HFFc6 (cell line): ENCODE data around the gene C11orf42. TPM values are rescaled to one million over a fixed set of nuclear protein-coding genes. Genes with fewer than 3 reads are reported as not detected.

Source experiments
- DNase-seq: peaks from one replicate; pipeline ENCODE4 v3.0.0-alpha.2; 2018
- H3K27ac Mint-ChIP-seq: 2 replicates; pipeline ENCODE4 v1.8.0; 2020; ENCODE audit warnings: mild to moderate bottlenecking, mixed read lengths
- H3K27me3 Mint-ChIP-seq: 2 replicates; pipeline ENCODE4 v1.8.0; 2021; ENCODE audit warnings: mild to moderate bottlenecking, moderate library complexity, mixed read lengths; ENCODE audit not compliant: insufficient read depth
- H3K36me3 Mint-ChIP-seq: 2 replicates; pipeline ENCODE4 v1.8.0; 2021; ENCODE audit warnings: low read depth, mixed read lengths
- H3K4me1 Mint-ChIP-seq: 2 replicates; pipeline ENCODE4 v1.8.0; 2020; ENCODE audit warnings: low read depth, mixed read lengths
- H3K4me3 Mint-ChIP-seq: 2 replicates; pipeline ENCODE4 v1.8.0; 2020; ENCODE audit warnings: mild to moderate bottlenecking, moderate library complexity, mixed read lengths
- H3K9me3 Mint-ChIP-seq: 2 replicates; pipeline ENCODE4 v1.8.0; 2020; ENCODE audit warnings: mild to moderate bottlenecking, mixed read lengths
- long read RNA-seq: library from polyadenylated mRNA; unstranded; transcript quantifications from one replicate; pipeline ENCODE4 v2.0.0, GENCODE V29; 2019
- total RNA-seq, 6 experiments: library from RNA; stranded (reverse); fragmentation: NEBNext Ultra II Directional; extraction: Animal tissue kit (Norgen Biotek cat#: 25700); gene quantifications; 2 replicates in 1 of 6; 3 replicates in 5 of 6; pipeline ENCODE4 v1.2.3, GENCODE V29; 2021
- TF ChIP-seq, protein P1 (sequence below): fragments of 200-600 bp; sonication (generic); IDR thresholded peaks from 2 replicates; pipeline ENCODE4 v1.5.0; 2021; ENCODE audit warnings: antibody characterized with exemption, mild to moderate bottlenecking

C11orf42 gene
- total RNA-seq, result not detected
- long read RNA-seq, result 0 reads

DNA sequence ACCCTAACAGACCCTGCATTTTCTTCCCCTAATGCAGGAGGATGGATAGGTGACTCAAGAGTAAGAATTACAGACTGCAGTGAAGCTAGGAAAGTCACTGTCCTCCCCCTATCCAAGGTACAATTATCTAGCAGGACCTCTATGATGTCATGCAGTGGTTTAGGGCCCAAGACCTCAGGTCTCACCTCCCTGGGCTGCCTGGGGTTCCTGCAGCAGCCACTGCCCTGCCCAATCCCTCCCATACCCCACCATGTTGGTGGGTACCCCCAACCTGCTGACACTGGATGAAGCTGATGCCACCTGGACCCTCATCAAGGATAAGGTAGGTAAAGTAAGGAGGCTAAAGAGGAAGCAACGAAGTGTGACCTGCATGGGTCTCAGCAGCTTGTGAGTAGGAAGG, at the start of gene C11orf42:
Gene C11orf42 (plus strand): TSS at position 192 of the 400 bp plus-strand sequence. CDS start 59 bp downstream, at position 251.
- H3K36me3 Mint-ChIP-seq, result peaks cover 5% of the 10 kb centered on the region; the same call in 1 of the 2 replicates
- TF ChIP-seq, protein P1, sequence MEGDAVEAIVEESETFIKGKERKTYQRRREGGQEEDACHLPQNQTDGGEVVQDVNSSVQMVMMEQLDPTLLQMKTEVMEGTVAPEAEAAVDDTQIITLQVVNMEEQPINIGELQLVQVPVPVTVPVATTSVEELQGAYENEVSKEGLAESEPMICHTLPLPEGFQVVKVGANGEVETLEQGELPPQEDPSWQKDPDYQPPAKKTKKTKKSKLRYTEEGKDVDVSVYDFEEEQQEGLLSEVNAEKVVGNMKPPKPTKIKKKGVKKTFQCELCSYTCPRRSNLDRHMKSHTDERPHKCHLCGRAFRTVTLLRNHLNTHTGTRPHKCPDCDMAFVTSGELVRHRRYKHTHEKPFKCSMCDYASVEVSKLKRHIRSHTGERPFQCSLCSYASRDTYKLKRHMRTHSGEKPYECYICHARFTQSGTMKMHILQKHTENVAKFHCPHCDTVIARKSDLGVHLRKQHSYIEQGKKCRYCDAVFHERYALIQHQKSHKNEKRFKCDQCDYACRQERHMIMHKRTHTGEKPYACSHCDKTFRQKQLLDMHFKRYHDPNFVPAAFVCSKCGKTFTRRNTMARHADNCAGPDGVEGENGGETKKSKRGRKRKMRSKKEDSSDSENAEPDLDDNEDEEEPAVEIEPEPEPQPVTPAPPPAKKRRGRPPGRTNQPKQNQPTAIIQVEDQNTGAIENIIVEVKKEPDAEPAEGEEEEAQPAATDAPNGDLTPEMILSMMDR, result no peak
- H3K27me3 Mint-ChIP-seq, result no peaks in the 10 kb centered on the region; the same call in none of the 2 replicates
- no peaks in the 10 kb centered on the region for H3K9me3 Mint-ChIP-seq
- H3K4me3 Mint-ChIP-seq, result no peak within 1 kb of the TSS
- H3K4me1 Mint-ChIP-seq, result peaks cover 29% of the 10 kb centered on the region
- no peak for DNase-seq
- H3K27ac Mint-ChIP-seq, result no peak within 1 kb of the TSS

DNA sequence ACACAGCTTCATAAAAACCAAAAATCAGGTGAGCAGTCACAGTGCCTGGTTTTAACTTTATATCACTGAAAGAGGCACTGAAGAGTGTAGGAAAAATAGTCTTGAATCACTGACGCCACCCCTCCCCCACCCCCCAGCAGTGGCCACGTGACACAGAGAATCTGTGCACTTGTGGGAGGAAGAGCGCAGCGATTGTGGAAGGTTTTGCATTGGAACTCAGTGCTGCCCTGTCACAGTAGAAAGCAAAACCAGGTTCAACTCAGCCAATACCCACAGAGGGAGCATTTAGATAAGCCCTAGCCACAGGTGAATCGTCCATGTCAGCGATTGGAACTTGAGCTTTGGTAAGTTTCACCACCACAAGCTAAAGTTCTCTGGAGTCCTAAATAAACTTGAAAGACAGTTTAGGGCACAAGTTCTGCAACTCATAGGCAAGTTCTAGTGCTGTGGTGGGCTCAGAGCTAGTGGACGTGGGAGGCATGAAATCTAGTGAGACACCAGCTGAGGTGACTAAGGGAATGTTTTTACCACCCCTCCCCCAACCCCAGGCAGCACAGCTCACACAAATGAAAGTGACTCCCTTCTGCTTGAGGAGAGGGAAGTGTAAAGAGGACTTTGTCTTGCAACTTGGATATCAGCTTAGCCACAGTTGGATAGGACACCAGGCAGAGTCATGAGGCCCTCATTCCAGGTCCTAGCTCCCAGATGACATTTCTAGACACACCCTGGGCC, 48.6 kb upstream of the C11orf42 start:
- Mint-ChIP-seq H3K36me3 (no peaks in the 10 kb centered on the region), H3K27ac (no peak overlapping the region), H3K4me3 (no peak overlapping the region), H3K9me3 (peaks cover 8% of the 10 kb centered on the region; the same call in 1 of the 2 replicates), H3K4me1 (no peaks in the 10 kb centered on the region), H3K27me3 (no peaks in the 10 kb centered on the region)
- TF ChIP-seq, protein P1, result no peak
- DNase-seq, result no peak

DNA sequence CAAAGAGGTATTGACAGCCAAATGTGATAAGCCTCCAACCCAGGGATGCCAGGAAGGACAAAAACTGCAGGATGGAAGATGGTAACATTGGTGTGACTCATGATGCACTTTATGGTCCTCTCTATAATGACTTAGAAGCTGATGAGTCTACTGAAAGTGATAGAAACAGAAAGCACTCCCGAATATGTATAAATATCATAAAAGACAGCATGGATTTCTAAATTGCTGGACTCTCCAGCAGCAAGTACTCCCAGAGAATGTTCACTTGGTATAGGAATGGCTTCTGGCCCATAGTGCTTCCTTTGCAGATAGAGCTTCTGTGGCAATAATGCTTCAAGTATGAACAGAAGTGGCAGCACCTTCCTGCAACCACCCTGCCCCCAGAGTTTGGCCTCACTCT, 35.1 kb upstream of the C11orf42 start, which contains the start of gene OR52B2:
Gene OR52B2 (minus strand): TSS at position 101 of the 400 bp plus-strand sequence. CDS start 0 bp downstream, at position 101.
- no peak within 1 kb of the TSS for H3K27ac Mint-ChIP-seq
- no peak for DNase-seq
- TF ChIP-seq, protein P1, result no peak
- H3K9me3 Mint-ChIP-seq, result peaks cover 7% of the 10 kb centered on the region
- H3K4me3 Mint-ChIP-seq, result no peak within 1 kb of the TSS
- no peaks in the 10 kb centered on the region for H3K36me3 Mint-ChIP-seq
- H3K4me1 Mint-ChIP-seq, result no peaks in the 10 kb centered on the region
- H3K27me3 Mint-ChIP-seq, result no peaks in the 10 kb centered on the region

- DNase-seq, result no peak
- H3K36me3 Mint-ChIP-seq, result no peaks in the 10 kb centered on the region
- H3K27ac Mint-ChIP-seq, result no peak overlapping the region
- no peak overlapping the region for H3K4me3 Mint-ChIP-seq
- H3K27me3 Mint-ChIP-seq, result peaks cover 2% of the 10 kb centered on the region; the same call in 1 of the 2 replicates
- TF ChIP-seq, protein P1, result no peak
- H3K4me1 Mint-ChIP-seq, result no peaks in the 10 kb centered on the region
- no peaks in the 10 kb centered on the region; the same call in 1 of the 2 replicates for H3K9me3 Mint-ChIP-seq
Observed at GRCh38 chr11:6175440-6175839, 29.9 kb upstream of the C11orf42 start.

DNA sequence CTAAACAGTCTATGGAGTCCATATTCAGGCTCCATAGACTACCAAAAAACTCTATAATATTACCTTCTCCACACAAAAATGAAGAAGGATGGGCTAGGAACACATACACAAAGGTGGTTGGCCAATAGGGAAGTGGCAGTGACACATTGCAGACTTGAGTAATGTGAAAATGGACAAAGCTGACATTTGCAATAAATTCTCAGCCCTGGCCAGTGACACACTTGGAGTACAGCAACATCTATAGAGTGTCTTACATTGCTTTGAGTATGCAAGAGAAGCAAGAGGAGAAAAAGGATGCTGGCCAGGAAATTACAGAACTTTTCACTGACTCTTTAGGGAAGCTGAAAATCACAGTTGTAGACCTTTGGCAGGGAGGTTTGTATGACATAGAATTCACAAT, 13.6 kb upstream of the C11orf42 start:
- Mint-ChIP-seq H3K27me3 (no peaks in the 10 kb centered on the region), H3K27ac (no peak overlapping the region), H3K36me3 (no peaks in the 10 kb centered on the region), H3K4me3 (no peak overlapping the region), H3K9me3 (no peaks in the 10 kb centered on the region), H3K4me1 (no peaks in the 10 kb centered on the region)
- no peak for DNase-seq
- TF ChIP-seq, protein P1, result no peak
